Rectal smooth muscle tissue (tissue), 1 donor: ENCODE data around the gene CACNA2D3.

ENCODE experiments used
- H3K27ac ChIP-seq: one replicate; pipeline ENCODE4 v1.7.0; 2013; ENCODE audit warnings: low read depth, low read length, inconsistent platforms
- H3K27me3 ChIP-seq: one replicate; pipeline ENCODE4 v1.7.0; 2013; ENCODE audit warnings: low read length; ENCODE audit not compliant: control insufficient read depth, insufficient read depth
- H3K36me3 ChIP-seq: one replicate; pipeline ENCODE4 v1.7.0; 2013; ENCODE audit warnings: low read length; ENCODE audit not compliant: control insufficient read depth, insufficient read depth
- H3K4me1 ChIP-seq: one replicate; pipeline ENCODE4 v1.7.0; 2013; ENCODE audit warnings: low read length; ENCODE audit not compliant: control insufficient read depth, insufficient read depth
- H3K4me3 ChIP-seq: one replicate; pipeline ENCODE4 v1.7.0; 2013; ENCODE audit warnings: low read length
- H3K9ac ChIP-seq: one replicate; pipeline ENCODE4 v1.7.0; 2013; ENCODE audit warnings: low read length

Gene CACNA2D3

DNA sequence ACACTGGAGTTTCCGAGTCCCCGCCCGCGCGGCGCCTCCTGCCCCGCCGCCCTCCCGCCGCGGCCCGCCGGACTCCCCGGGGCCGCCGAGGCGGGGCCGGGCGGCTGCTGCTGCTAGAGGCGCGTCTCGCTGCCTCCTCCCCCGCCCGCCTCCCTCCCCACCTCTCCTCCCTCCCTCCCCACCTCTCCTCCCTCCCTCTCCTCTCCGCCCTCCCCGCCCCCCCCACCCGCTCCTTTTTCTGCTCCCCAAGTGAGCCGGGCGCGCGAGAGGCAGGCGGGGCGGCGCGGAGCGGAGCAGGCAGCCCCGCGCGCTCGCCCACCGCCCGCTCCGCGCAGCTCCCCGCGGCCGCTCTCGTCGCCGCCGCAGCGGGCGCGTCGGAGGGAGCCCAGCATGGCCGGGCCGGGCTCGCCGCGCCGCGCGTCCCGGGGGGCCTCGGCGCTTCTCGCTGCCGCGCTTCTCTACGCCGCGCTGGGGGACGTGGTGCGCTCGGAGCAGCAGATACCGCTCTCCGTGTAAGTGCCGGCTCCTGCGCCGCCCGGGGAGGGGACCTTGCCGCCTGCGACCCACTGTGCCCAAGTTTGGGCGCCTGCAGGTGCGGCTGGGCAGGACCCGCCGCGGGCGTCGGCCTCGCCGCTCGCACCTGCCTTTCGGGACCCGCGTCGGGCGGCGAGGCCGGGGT, at the start of gene CACNA2D3:
Gene CACNA2D3, plus strand, starts transcription at position 229 of the 679 bp plus-strand sequence.
- Histone ChIP-seq H3K4me3 (peak within 1 kb of the TSS; percentile 62), H3K9ac (no peak within 1 kb of the TSS), H3K27ac (peak within 1 kb of the TSS; percentile 33), H3K4me1 (peaks cover 7% of the 10 kb centered on the region), H3K27me3 (peaks cover 5% of the 10 kb centered on the region), H3K36me3 (no peaks in the 10 kb centered on the region)

DNA sequence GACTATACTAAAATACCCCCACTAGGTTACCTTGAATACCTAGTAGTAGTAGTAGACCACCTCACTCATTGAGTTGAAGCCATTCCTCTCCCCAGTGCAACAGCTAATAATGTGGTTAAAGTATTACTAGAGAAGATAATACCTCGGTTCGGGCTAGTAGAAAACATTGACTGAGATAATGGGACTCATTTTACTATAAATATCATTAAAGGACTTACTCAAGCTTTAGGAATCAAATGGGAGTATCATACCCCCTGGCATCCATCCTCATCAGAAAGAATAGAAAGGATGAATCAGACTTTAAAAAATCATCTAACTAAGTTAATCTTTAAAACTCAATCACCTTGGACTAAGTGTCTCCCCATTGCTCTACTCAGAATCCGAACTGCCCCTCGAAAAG, 49.0 kb upstream of the CACNA2D3 start:
- H3K4me3 ChIP-seq: no peak overlapping the region
- no peaks in the 10 kb centered on the region for H3K36me3 ChIP-seq
- H3K9ac ChIP-seq: no peak overlapping the region
- H3K27me3 ChIP-seq: no peaks in the 10 kb centered on the region
- H3K27ac ChIP-seq: no peak overlapping the region
- no peaks in the 10 kb centered on the region for H3K4me1 ChIP-seq

DNA sequence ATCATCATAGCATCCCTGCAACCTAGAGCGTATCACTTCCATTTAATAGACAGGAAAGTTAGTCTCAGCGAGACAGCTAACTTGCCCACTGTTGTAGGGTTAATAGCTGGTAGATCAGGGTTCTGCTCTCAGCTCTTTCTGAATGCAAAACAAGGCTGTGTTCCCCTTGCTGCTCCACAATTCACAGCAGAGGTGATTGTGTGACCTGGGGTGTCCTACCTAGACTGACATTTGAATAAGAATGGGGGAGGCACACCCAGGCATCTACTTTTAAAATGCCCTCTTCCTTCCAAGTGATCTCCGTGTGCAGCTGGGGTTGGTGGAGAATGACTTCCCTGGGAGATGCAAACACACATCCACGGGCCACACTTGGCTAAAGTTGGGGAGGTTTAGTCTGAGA, 43.0 kb upstream of the CACNA2D3 start:
- Histone ChIP-seq H3K27ac (no peak overlapping the region), H3K4me3 (no peak overlapping the region), H3K27me3 (no peaks in the 10 kb centered on the region), H3K4me1 (no peaks in the 10 kb centered on the region), H3K9ac (no peak overlapping the region), H3K36me3 (no peaks in the 10 kb centered on the region)

DNA sequence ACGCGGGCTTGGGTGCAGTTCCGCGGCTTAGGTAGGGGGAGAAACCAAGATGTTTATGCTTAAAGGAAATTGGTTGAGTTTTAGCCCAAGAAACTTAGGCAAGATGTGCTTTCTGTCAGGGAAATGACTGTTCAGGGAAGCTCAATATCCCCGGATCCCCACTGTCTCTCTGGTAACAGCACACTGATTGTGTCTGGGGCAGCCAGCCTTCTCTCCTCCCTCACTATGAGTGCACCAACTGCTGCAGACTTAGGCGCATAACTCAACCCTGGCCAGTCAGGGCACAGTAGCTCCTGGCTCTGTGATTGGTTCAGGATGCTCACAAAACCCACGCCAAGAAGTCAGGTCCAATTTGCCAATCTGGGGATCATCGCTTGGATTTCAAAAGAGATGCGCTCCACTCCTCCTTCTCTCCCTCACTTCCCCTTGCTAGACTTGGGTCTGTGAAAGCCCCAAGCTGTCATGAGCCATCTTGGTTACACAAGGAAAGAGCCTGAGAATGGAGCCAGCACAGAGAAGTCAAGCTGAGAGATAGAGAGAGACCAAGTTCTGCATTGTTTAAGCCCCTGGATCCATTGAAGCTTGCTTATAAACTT, 42.5 kb upstream of the CACNA2D3 start:
- Histone ChIP-seq H3K4me1 (no peaks in the 10 kb centered on the region), H3K4me3 (no peak overlapping the region), H3K27ac (no peak overlapping the region), H3K9ac (no peak overlapping the region), H3K27me3 (no peaks in the 10 kb centered on the region), H3K36me3 (no peaks in the 10 kb centered on the region)

DNA sequence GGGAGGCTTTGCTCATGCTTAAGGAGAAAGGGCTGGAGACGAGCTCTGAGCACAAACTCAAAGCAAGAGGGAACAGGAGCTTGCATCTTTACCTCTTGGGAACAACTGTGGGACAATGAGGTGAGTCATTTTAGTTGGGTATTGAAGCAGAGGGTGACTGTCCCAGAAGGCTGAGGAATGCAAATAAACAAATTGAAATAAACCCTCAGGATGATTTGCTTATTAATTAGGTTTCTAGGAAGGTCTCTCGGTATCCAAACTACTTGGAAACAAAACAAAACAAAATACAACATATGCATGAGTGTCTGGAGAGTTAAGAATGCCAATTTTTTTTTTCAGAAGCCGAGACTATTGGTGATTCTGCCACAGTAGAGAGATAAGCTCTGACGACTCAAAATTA, 38.4 kb upstream of the CACNA2D3 start:
- Histone ChIP-seq H3K4me1 (no peaks in the 10 kb centered on the region), H3K27ac (no peak overlapping the region), H3K36me3 (no peaks in the 10 kb centered on the region), H3K4me3 (no peak overlapping the region), H3K9ac (no peak overlapping the region), H3K27me3 (peaks cover 7% of the 10 kb centered on the region)

DNA sequence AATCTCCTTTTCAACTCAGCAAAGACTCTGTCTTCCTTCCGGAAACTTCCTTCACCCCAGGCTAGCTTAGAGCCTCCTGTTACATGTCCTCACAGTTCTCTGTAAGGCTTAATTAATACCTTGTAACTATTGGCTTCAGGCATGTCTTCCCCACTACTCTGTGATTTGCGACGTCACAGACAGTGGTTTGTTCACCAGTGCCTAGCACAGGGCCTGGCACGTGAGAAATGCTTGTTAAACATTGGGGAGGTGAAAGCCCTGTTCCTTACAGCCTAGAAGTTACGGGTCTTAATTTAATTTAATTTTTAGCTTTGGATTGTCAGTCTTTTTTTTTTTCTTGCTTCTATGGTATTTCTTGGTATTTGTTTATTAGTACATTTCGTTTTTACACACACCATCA, 36.4 kb upstream of the CACNA2D3 start:
- Histone ChIP-seq H3K36me3 (no peaks in the 10 kb centered on the region), H3K27me3 (peaks cover 7% of the 10 kb centered on the region)

DNA sequence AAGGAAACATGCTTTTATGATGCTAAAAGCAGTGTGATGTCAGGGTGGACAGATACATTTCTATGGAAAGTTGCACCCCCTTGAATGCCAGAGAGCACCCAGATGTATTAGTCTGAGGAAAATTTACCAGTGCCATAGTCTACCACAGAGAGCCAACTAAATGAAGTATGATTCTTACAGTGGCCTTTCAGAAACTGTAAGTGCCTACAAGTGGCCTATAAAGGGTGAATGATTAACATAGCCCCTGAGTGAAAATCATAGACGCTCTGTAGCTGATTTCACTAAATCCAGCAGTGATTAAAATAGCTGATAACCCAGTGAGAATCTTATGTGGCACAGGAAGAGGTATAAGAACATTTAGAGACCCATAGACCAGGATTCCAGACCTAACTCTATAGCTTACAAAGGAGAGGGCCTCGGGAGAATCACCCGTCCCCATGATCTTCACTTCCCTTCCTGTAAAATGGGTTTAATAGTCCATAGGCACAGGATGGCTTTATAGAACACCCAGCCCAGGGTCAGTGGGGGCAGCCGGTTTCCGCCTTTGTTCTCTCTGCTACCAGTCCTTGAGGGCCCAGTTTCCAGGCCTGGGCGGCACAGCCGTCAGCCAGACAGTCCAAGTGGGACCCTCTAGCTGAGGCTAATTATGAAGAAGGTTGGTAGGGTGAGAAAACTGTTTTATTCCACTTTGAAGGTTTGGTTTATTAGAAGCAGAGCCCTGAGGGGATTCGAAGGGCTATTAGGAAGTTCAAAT, 35.5 kb upstream of the CACNA2D3 start:
- Histone ChIP-seq H3K27me3 (peaks cover 7% of the 10 kb centered on the region), H3K36me3 (no peaks in the 10 kb centered on the region), H3K27ac (no peak overlapping the region), H3K9ac (no peak overlapping the region), H3K4me3 (no peak overlapping the region), H3K4me1 (no peaks in the 10 kb centered on the region)

More for the DNA sequence above, 36.4 kb upstream of the CACNA2D3 start:
- Histone ChIP-seq H3K9ac (no peak overlapping the region), H3K4me1 (no peaks in the 10 kb centered on the region), H3K27ac (no peak overlapping the region), H3K4me3 (no peak overlapping the region)

DNA sequence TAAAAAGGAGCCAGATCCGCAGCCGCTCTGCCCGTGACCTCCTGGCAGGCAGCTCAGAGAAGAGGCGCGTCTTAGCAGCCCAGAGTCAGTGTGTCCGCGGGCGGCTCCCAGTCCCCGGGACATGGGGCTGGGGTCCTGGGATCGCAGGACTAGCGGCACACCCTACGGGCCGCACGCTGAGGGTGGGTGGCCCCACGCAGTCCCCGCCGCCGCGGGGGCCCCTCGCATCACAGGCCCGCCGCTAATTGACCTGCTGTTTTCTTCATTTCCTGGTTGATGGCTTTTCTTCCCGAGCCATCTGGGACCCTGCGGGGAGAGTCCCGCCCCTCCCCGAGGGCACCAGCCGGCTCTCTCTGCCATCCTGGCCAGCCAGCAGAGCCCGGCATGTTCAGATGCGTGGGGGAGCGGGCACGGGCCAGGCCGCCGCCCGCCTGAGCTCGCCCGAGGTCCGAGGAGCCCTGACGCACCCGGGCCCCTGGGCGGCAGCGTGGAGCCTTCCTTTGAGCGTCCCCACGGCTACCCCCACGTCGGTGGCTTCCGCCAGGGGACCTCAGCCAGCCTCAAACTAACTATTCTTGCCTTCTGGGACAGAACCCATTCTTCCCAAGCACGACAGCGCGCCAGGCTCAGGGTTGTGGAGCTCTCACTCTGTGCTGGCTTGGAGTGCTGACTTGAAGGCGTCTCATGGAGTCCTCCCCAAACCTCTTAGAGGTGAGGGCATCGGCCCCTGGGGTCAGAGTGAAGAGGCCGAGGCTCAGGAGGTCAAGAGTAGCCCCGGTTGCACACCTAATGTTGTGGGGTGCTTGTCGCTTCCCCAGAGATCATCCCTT, 34.6 kb upstream of the CACNA2D3 start:
- no peaks in the 10 kb centered on the region for H3K36me3 ChIP-seq
- no peak overlapping the region for H3K27ac ChIP-seq
- H3K9ac ChIP-seq: no peak overlapping the region
- no peak overlapping the region for H3K4me3 ChIP-seq
- H3K27me3 ChIP-seq: peaks cover 7% of the 10 kb centered on the region
- no peaks in the 10 kb centered on the region for H3K4me1 ChIP-seq

DNA sequence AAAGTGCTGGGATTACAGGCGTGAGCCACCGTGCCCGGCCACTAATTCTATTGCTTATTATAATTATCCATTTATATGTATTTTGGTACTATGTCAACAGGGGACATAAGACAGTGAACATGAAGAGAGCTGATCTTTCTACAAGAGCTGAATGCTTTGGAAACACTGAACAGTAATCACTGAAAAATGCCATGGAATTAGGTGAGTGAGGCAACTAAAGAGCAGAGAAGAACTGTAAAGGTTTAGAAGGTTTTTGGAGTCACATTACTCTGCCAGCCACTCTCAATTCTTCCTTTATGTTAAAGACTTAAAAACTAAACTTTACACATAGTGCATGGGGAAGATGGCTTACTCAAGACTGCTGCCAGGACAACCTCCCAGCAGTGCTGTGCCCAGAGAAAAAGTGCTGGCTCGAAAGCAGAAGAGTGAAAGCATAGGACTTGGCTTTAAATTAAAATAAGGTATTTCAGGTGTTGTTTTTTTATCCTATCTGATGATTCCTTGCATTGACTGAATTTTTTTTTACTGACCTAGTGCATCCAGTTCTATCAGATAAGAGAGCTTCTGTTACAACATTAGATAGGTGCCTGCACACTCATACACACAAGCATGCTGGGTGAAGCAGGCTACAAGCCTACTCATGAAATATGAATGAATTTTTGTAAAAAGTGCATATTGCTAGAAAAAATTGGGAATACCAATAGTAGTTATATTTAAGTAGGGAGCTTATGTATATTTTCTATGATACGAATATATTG, 28.7 kb upstream of the CACNA2D3 start:
- H3K4me3 ChIP-seq: no peak overlapping the region
- H3K4me1 ChIP-seq: no peaks in the 10 kb centered on the region
- H3K9ac ChIP-seq: no peak overlapping the region
- no peak overlapping the region for H3K27ac ChIP-seq
- no peaks in the 10 kb centered on the region for H3K36me3 ChIP-seq
- no peaks in the 10 kb centered on the region for H3K27me3 ChIP-seq

DNA sequence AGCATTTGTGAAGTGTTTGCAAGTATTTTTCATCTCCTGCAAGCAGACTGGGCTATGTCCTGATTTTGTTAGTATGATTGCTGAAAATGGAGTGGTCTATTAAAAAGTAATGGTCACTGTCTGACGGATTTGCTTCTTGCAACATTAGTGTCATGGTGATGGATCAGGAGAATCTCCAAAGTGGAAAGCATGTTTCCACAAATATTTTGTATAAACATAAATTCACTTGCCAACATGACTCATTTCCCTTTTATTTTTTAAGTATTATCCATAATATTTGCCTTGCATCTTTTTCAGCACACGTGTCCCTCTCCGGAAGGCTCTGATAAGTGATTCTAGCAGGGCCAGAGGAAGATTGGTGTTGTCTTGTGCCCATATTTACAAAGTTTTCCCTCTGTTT, 27.4 kb upstream of the CACNA2D3 start:
- H3K4me1 ChIP-seq: no peaks in the 10 kb centered on the region
- no peaks in the 10 kb centered on the region for H3K36me3 ChIP-seq
- no peak overlapping the region for H3K27ac ChIP-seq
- no peak overlapping the region for H3K4me3 ChIP-seq
- no peak overlapping the region for H3K9ac ChIP-seq
- H3K27me3 ChIP-seq: no peaks in the 10 kb centered on the region

DNA sequence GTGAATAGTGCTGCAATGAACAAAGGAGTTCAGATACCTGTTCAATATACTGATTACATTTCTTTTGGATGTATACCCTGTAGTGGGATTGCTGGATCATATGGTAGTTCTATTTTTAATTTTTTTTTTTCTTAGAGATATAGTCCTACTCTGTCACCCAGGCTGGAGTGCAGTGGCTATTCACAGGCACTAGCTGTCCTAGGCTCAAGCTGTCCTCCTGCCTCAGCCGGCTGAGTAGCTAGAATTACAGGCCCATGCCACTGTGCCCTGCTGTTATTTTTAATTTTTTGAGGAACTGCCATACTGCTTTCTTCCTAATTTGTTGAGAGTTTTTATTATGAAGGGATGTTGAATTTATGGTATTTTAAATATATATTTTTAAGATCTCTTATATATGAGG, 23.0 kb upstream of the CACNA2D3 start:
- Histone ChIP-seq H3K4me3 (no peak overlapping the region), H3K36me3 (no peaks in the 10 kb centered on the region), H3K27me3 (no peaks in the 10 kb centered on the region), H3K4me1 (no peaks in the 10 kb centered on the region), H3K27ac (no peak overlapping the region), H3K9ac (no peak overlapping the region)
